Measurements from ENCODE around the gene TSPAN5. TPM values are rescaled to one million over a fixed set of nuclear protein-coding genes. Genes with fewer than 3 reads are reported as not detected.

TSPAN5 gene
- polyA plus RNA-seq, 1 of the 3 experiments (the other 2 are of a cell fraction), result 38.6 TPM

- Histone ChIP-seq H3K4me3 (ENCODE audit: low read depth in 2 of 2, low read length in 1 of 2) (no peak overlapping the region), H3K36me3 (replicated peaks in 1 of 2; ENCODE audit: control insufficient read depth in 1 of 2, insufficient read depth in 2 of 2, low read length in 1 of 2) (peaks cover 7 to 9% of the 10 kb centered on the region in 2 experiments), H3K9me2 (no peaks in the 10 kb centered on the region), H2AFZ (ENCODE audit: low read depth) (no peak overlapping the region), H3K79me2 (ENCODE audit: insufficient read depth) (peaks cover 76% of the 10 kb centered on the region), H3K27me3 (ENCODE audit: insufficient read depth) (no peaks in the 10 kb centered on the region), H4K20me1 (ENCODE audit: insufficient read depth) (peaks cover 20% of the 10 kb centered on the region), H3K4me1 (ENCODE audit: control insufficient read depth in 1 of 2, insufficient read depth in 2 of 2, low read depth in 1 of 2, low read length in 1 of 2) (peaks cover 2 to 14% of the 10 kb centered on the region in 2 experiments; a peak in 3 of 4 replicates), H3K9me3 (no peaks in the 10 kb centered on the region), H3K27ac (ENCODE audit: low read depth in 2 of 2, low read length in 1 of 2) (no peak overlapping the region), H3K9ac (no peak overlapping the region), H3F3A (replicated peaks; ENCODE audit: insufficient read depth) (no peaks in the 10 kb centered on the region), H3K4me2 (no peak overlapping the region)
- 89% methylated on average over 2 of the region's 2 CpGs for WGBS (ENCODE audit: low lambda C conversion rate)
- CTCF ChIA-PET, result no interaction called here
- TF ChIP-seq TCF12 (IDR thresholded peaks at IDR 0.05) (no peak), SMC3 (IDR thresholded peaks at IDR 0.05; ENCODE audit: low read depth, low read length) (no peak), FOXM1 (IDR thresholded peaks at IDR 0.05; ENCODE audit: low read depth) (no peak), TEAD4 (IDR thresholded peaks at IDR 0.05; ENCODE audit: borderline replicate concordance, insufficient read depth) (no peak), GATA2 (CRISPR knock-in tag; IDR thresholded peaks at IDR 0.05) (no peak)
- TF ChIP-seq, protein P1, sequence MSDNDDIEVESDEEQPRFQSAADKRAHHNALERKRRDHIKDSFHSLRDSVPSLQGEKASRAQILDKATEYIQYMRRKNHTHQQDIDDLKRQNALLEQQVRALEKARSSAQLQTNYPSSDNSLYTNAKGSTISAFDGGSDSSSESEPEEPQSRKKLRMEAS (IDR thresholded peaks at IDR 0.05; ENCODE audit: low read depth), result no peak
- POLR2A ChIA-PET, result interaction anchor here (0.6 kb wide), 1 partner anchor 128 kb away, joined by 3 read pairs; no protein-coding TSS in a partner anchor
- no peak for DNase-seq
Observed at GRCh38 chr4:98577956-98578355, 80.5 kb downstream of the TSPAN5 start.

DNA sequence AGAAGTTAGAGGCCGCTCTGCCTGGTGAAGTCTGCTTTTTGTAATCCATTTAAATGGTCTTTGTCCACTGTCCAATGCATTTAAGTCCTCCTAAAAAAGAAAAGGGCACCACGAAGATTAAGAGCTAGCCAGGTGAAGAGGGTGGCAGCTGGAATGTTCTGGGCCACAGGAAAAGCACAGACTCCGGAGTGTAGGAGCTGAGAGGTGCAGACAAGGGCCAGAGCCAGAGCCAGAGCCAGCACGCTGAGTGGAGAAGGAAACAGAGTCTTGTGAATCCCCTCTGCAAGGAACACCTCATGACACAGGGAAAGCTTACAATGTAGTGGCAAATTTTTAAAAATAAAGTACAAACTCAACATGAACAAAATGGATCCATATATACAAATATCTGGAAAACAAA, 83.6 kb downstream of the TSPAN5 start:
- Histone ChIP-seq H3K4me1 (ENCODE audit: control insufficient read depth in 1 of 2, insufficient read depth in 2 of 2, low read depth in 1 of 2, low read length in 1 of 2) (peaks cover 2 to 3% of the 10 kb centered on the region in 2 experiments; a peak in 1 of 4 replicates), H3K79me2 (ENCODE audit: insufficient read depth) (peaks cover 69% of the 10 kb centered on the region)
- WGBS (ENCODE audit: low lambda C conversion rate), result 94% methylated on average over 4 of the region's 4 CpGs

More for the DNA sequence above, 83.6 kb downstream of the TSPAN5 start:
- Histone ChIP-seq H4K20me1 (ENCODE audit: insufficient read depth) (no peaks in the 10 kb centered on the region), H3K27ac (ENCODE audit: low read depth in 2 of 2, low read length in 1 of 2) (no peak overlapping the region), H3F3A (replicated peaks; ENCODE audit: insufficient read depth) (no peaks in the 10 kb centered on the region), H3K27me3 (ENCODE audit: insufficient read depth) (no peaks in the 10 kb centered on the region), H3K9me2 (no peaks in the 10 kb centered on the region), H3K9me3 (no peaks in the 10 kb centered on the region), H3K9ac (no peak overlapping the region), H2AFZ (ENCODE audit: low read depth) (no peak overlapping the region), H3K4me3 (ENCODE audit: low read depth in 2 of 2, low read length in 1 of 2) (no peak overlapping the region), H3K36me3 (replicated peaks in 1 of 2; ENCODE audit: control insufficient read depth in 1 of 2, insufficient read depth in 2 of 2, low read length in 1 of 2) (peaks cover 7 to 9% of the 10 kb centered on the region in 2 experiments), H3K4me2 (no peak overlapping the region)
- POLR2A ChIA-PET, result no interaction called here
- no peak for TF ChIP-seq FOXM1 (IDR thresholded peaks at IDR 0.05; ENCODE audit: low read depth)
- TF ChIP-seq GATA2 (CRISPR knock-in tag; IDR thresholded peaks at IDR 0.05), result no peak
- TF ChIP-seq FOXJ3 (CRISPR knock-in tag; IDR thresholded peaks at IDR 0.05), result no peak
- TF ChIP-seq YY1 (IDR thresholded peaks at IDR 0.05; ENCODE audit: low read depth), result no peak
- TF ChIP-seq ELF1 (IDR thresholded peaks at IDR 0.05), result no peak
- TF ChIP-seq, protein P2, sequence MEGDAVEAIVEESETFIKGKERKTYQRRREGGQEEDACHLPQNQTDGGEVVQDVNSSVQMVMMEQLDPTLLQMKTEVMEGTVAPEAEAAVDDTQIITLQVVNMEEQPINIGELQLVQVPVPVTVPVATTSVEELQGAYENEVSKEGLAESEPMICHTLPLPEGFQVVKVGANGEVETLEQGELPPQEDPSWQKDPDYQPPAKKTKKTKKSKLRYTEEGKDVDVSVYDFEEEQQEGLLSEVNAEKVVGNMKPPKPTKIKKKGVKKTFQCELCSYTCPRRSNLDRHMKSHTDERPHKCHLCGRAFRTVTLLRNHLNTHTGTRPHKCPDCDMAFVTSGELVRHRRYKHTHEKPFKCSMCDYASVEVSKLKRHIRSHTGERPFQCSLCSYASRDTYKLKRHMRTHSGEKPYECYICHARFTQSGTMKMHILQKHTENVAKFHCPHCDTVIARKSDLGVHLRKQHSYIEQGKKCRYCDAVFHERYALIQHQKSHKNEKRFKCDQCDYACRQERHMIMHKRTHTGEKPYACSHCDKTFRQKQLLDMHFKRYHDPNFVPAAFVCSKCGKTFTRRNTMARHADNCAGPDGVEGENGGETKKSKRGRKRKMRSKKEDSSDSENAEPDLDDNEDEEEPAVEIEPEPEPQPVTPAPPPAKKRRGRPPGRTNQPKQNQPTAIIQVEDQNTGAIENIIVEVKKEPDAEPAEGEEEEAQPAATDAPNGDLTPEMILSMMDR (IDR thresholded peaks at IDR 0.05), result no peak
- no peak for TF ChIP-seq NRF1 (IDR thresholded peaks at IDR 0.05; ENCODE audit: low read depth, low read length)
- TF ChIP-seq RCOR1 (IDR thresholded peaks at IDR 0.05; ENCODE audit: low read length), result no peak
- no peak for TF ChIP-seq TEAD4 (IDR thresholded peaks at IDR 0.05; ENCODE audit: borderline replicate concordance, insufficient read depth)
- TF ChIP-seq FOSL2 (IDR thresholded peaks at IDR 0.05; ENCODE audit: borderline replicate concordance, low read depth), result no peak
- no peak for TF ChIP-seq RFX5 (IDR thresholded peaks at IDR 0.05; ENCODE audit: low read length)
- no peak for TF ChIP-seq TCF12 (IDR thresholded peaks at IDR 0.05)
- no peak for TF ChIP-seq SIN3A (IDR thresholded peaks at IDR 0.05; ENCODE audit: borderline replicate concordance, low read depth, low read length)
- no peak for TF ChIP-seq EZH2phosphoT487 (IDR thresholded peaks at IDR 0.05; ENCODE audit: borderline replicate concordance, low read depth)
- no peak for TF ChIP-seq EP300 (IDR thresholded peaks at IDR 0.05; ENCODE audit: borderline replicate concordance in 1 of 2, low read depth in 1 of 2, low read length in 1 of 2)
- no peak for TF ChIP-seq MEF2A (IDR thresholded peaks at IDR 0.05; ENCODE audit: borderline replicate concordance, low read depth)
- TF ChIP-seq MXI1 (IDR thresholded peaks at IDR 0.05; ENCODE audit: low read depth, low read length), result no peak
- TF ChIP-seq, protein P3, sequence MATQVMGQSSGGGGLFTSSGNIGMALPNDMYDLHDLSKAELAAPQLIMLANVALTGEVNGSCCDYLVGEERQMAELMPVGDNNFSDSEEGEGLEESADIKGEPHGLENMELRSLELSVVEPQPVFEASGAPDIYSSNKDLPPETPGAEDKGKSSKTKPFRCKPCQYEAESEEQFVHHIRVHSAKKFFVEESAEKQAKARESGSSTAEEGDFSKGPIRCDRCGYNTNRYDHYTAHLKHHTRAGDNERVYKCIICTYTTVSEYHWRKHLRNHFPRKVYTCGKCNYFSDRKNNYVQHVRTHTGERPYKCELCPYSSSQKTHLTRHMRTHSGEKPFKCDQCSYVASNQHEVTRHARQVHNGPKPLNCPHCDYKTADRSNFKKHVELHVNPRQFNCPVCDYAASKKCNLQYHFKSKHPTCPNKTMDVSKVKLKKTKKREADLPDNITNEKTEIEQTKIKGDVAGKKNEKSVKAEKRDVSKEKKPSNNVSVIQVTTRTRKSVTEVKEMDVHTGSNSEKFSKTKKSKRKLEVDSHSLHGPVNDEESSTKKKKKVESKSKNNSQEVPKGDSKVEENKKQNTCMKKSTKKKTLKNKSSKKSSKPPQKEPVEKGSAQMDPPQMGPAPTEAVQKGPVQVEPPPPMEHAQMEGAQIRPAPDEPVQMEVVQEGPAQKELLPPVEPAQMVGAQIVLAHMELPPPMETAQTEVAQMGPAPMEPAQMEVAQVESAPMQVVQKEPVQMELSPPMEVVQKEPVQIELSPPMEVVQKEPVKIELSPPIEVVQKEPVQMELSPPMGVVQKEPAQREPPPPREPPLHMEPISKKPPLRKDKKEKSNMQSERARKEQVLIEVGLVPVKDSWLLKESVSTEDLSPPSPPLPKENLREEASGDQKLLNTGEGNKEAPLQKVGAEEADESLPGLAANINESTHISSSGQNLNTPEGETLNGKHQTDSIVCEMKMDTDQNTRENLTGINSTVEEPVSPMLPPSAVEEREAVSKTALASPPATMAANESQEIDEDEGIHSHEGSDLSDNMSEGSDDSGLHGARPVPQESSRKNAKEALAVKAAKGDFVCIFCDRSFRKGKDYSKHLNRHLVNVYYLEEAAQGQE (IDR thresholded peaks at IDR 0.05; ENCODE audit: low read depth, low read length), result no peak
- no peak for DNase-seq
- CTCF ChIA-PET, result no interaction called here

Data from SK-N-SH (cell line).